HepG2 (cell line): Measurements from ENCODE around the gene SKIC2. TPM values are rescaled to one million over a fixed set of nuclear protein-coding genes. Genes with fewer than 3 reads are reported as not detected.

Experiments
- ATAC-seq: fragments of 200-7000 bp; cut with Tn5 transposase; 3 replicates; pipeline ENCODE4 v1.9.1; 2020; ENCODE audit warnings: mild to moderate bottlenecking, moderate library complexity
- BruUV-seq: library from RNA; stranded (reverse); fragments of 400-500 nt; replicated peaks from 2 replicates; lab custom pipeline; 2021; lab: Mats Ljungman, UMichigan
- CTCF ChIA-PET: fragments of 300-600 bp; formaldehyde crosslinking; extraction: SDS; loops from one replicate; lab custom pipeline; 2021; ENCODE audit warnings: low total read pairs, inconsistent platforms, low intra/inter-chr PET ratio; lab: Yijun Ruan, JAX
- POLR2A ChIA-PET: fragments of 350-600 bp; sonication (Branson Sonifier 250); formaldehyde crosslinking; loops from one replicate; lab custom pipeline; 2020; ENCODE audit warnings: antibody characterized with exemption, inconsistent platforms; lab: Yijun Ruan, JAX
- DNase-seq: peaks from one replicate; pipeline ENCODE4 v3.0.0-alpha.2; 2015; ENCODE audit warnings: low spot score
- FAIRE-seq: peaks from 3 replicates; lab custom pipeline; 2011; peaks lifted over from hg19 to GRCh38; lab: Jason Lieb, UNC
- H2AFZ ChIP-seq: one replicate; pipeline ENCODE4 v1.6.1; 2011; ENCODE audit warnings: low read length, inconsistent platforms
- H3K27ac ChIP-seq: fragments of 300-600 bp; 3 replicates; pipeline ENCODE4 v1.8.0; 2011; ENCODE audit warnings: mixed run types, mild to moderate bottlenecking, mixed read lengths, low read length, inconsistent platforms; ENCODE audit not compliant: insufficient read depth; ENCODE audit errors: extremely low read length
- H3K27me3 ChIP-seq, 2 experiments: fragments of 200-600 bp in 1 of 2; 2 replicates in 1 of 2; 3 replicates in 1 of 2; pipeline versions ENCODE4 v1.6.0 to v1.8.0; 2011; ENCODE audit warnings: low read length in 2 of 2, mild to moderate bottlenecking in 2 of 2, moderate library complexity in 2 of 2, inconsistent platforms in 1 of 2; ENCODE audit not compliant: insufficient read depth in 2 of 2, control insufficient read depth in 1 of 2
- H3K36me3 ChIP-seq, 2 experiments: fragments of 200-600 bp in 1 of 2; replicated peaks in 1 of 2; 2 replicates in 1 of 2; 3 replicates in 1 of 2; pipeline versions ENCODE4 v1.5.1 to v1.8.0; 2011; ENCODE audit warnings: low read length in 2 of 2, inconsistent platforms in 1 of 2; ENCODE audit not compliant: insufficient read depth in 2 of 2, control insufficient read depth in 1 of 2
- H3K4me1 ChIP-seq: 2 replicates; pipeline ENCODE4 v1.5.1; 2012; ENCODE audit warnings: low read length, inconsistent platforms; ENCODE audit not compliant: insufficient read depth
- H3K4me2 ChIP-seq: 2 replicates; pipeline ENCODE4 v1.6.0; 2011; ENCODE audit warnings: low read depth, low read length, inconsistent platforms
- H3K4me3 ChIP-seq, 3 experiments: fragments of 200-600 bp in 1 of 3; sonication (generic), shearing (Covaris generic) in 1 of 3; replicated peaks in 1 of 3; 2 replicates each; pipeline ENCODE4 v1.5.1; 2011 to 2016; ENCODE audit warnings: low read length in 3 of 3, inconsistent platforms in 2 of 3, low read depth in 2 of 3, mild to moderate bottlenecking in 2 of 3, control low read depth in 1 of 3, mixed read lengths in 1 of 3; ENCODE audit not compliant: insufficient read depth in 1 of 3
- H3K79me2 ChIP-seq: one replicate; pipeline ENCODE4 v1.6.1; 2011; ENCODE audit warnings: low read length, inconsistent platforms; ENCODE audit not compliant: insufficient read depth
- H3K9ac ChIP-seq: 2 replicates; pipeline ENCODE4 v1.6.0; 2011; ENCODE audit warnings: mild to moderate bottlenecking, low read depth, low read length, inconsistent platforms; ENCODE audit not compliant: insufficient read depth
- H3K9me3 ChIP-seq: 2 replicates; pipeline ENCODE4 v1.5.1; 2012; ENCODE audit warnings: mild to moderate bottlenecking, low read length
- H4K20me1 ChIP-seq: 2 replicates; pipeline ENCODE4 v1.6.0; 2011; ENCODE audit warnings: inconsistent platforms, mild to moderate bottlenecking, low read length, moderate library complexity; ENCODE audit not compliant: insufficient read depth
- CEBPB ChIP-seq: IDR thresholded peaks from 2 replicates; pipeline ENCODE4 v1.6.1; 2011; ENCODE audit warnings: low read depth, low read length, improper control_type of control experiment, borderline replicate concordance
- MTA1 ChIP-seq: sonication (generic); formaldehyde crosslinking; IDR thresholded peaks from 2 replicates; pipeline ENCODE4 v1.4.0; 2020; ENCODE audit warnings: missing genetic modification reagents, mild to moderate bottlenecking, borderline replicate concordance
- NFAT5 ChIP-seq: sonication (generic); formaldehyde crosslinking; IDR thresholded peaks from 2 replicates; pipeline ENCODE4 v1.4.0; 2020; ENCODE audit warnings: missing genetic modification reagents
- PBX2 ChIP-seq: IDR thresholded peaks from 2 replicates; pipeline ENCODE4 v1.6.1; 2016; ENCODE audit warnings: control low read depth
- RBFOX2 ChIP-seq: fragments of 200-400 bp; formaldehyde crosslinking; IDR thresholded peaks from 2 replicates; pipeline ENCODE4 v1.6.1; 2017; ENCODE audit warnings: low read depth, mild to moderate bottlenecking, low read length
- SMAD1 ChIP-seq: sonication (generic); formaldehyde crosslinking; IDR thresholded peaks from 2 replicates; pipeline ENCODE4 v1.4.0; 2020; ENCODE audit warnings: missing genetic modification reagents, low read depth, mild to moderate bottlenecking, borderline replicate concordance
- SRY ChIP-seq: sonication (generic); formaldehyde crosslinking; IDR thresholded peaks from 2 replicates; pipeline ENCODE4 v1.8.0; 2022; ENCODE audit warnings: mild to moderate bottlenecking, missing genetic modification reagents
- U2AF2 ChIP-seq: fragments of 200-400 bp; formaldehyde crosslinking; IDR thresholded peaks from 2 replicates; pipeline ENCODE4 v1.6.1; 2017; ENCODE audit warnings: low read depth, mild to moderate bottlenecking, low read length
- WGBS: methylation state at CpG from one replicate; pipeline ENCODE4 v1.1.6; 2017; ENCODE audit warnings: low lambda C conversion rate; 5-methylcytosine and 5-hydroxymethylcytosine counted together
- in situ Hi-C: cut with HindIII; loops from 2 replicates; pipeline ENCODE4 v1.10.0; 2017; ENCODE audit warnings: low pct_unique_long_range_greater_than_20kb; ENCODE audit not compliant: extremely low pct_ligation_motif_present
- intact Hi-C: fragments of 100-400 bp; cut with micrococcal nuclease; formaldehyde crosslinking; loops from one replicate; pipeline ENCODE4 v1.10.0; 2022; ENCODE audit not compliant: unreplicated experiment
- polyA plus RNA-seq, 8 experiments: library from polyadenylated mRNA; depleted of rRNA in 3 of 8; stranded (reverse) in 7 of 8; unstranded in 1 of 8; fragments of >200 nt; fragmentation: Illumina TruSeq in 4 of 8; extraction: Trizol in 4 of 8; gene quantifications; 2 replicates each; pipeline versions ENCODE4 v1.2.1 to v1.2.3, GENCODE V29; 2011 to 2016; ENCODE audit warnings: low read depth in 4 of 8, missing spikeins in 1 of 8, mixed read lengths in 1 of 8; ENCODE audit not compliant: insufficient read depth in 1 of 8
- total RNA-seq, 5 experiments: library from RNA; depleted of rRNA; stranded (reverse); fragments of >200 nt; fragmentation: Illumina TruSeq; extraction: Trizol; gene quantifications; 2 replicates each; pipeline ENCODE4 v1.2.3, GENCODE V29; 2016; ENCODE audit warnings: low read depth in 1 of 5

Gene SKIC2
- total and polyA plus RNA-seq, 2 of the 13 experiments (the other 11 are each of a cell fraction or from before 2014, with no cell fraction given): 67.1 to 68.4 TPM

- Histone ChIP-seq H3K27me3 (no peaks in the 10 kb centered on the region; a peak in 1 of 5 replicates), H3K36me3 (peaks cover 50 to 76% of the 10 kb centered on the region in 2 experiments), H2AFZ (no peak overlapping the region), H3K9me3 (no peaks in the 10 kb centered on the region), H3K4me1 (peaks cover 17% of the 10 kb centered on the region), H3K4me2 (no peak overlapping the region)
- intact Hi-C loops: no loop called here
- no TSS peak for BruUV-seq
- POLR2A ChIA-PET: interaction anchor here (6.1 kb wide), 1 partner anchor 7 kb away, joined by 142 read pairs; the partner anchor contains the start of genes NELFE and SKIC2
- CTCF ChIA-PET: no interaction called here
- DNase-seq: no peak
- TF ChIP-seq CEBPB (peak; percentile 74), PBX2 (CRISPR knock-in tag) (no peak), RBFOX2 (peak; percentile 59; the same call in 1 of the 2 replicates), MTA1 (0 out of 2 replicates have a peak, but pooled peaks have one; percentile 27)
- TF ChIP-seq, all 625 proteins: peak for 3
- no peak overlapping the region for H3K4me3 ChIP-seq
- no peak for ATAC-seq
- no peak overlapping the region for H3K9ac ChIP-seq
- FAIRE-seq: no peak
- H3K27ac ChIP-seq: no peak overlapping the region
- H3K79me2 ChIP-seq: peaks cover 8% of the 10 kb centered on the region
- in situ Hi-C loops: no loop called here
- H4K20me1 ChIP-seq: no peaks in the 10 kb centered on the region
- WGBS: 96% methylated on average over 10 of the region's 10 CpGs
Measured at GRCh38 chr6:31966997-31967925, 8.3 kb downstream of the SKIC2 start.

- 95% methylated on average over 3 of the region's 3 CpGs for WGBS
- CTCF ChIA-PET: no interaction called here
- peaks cover 11% of the 10 kb centered on the region for H3K79me2 ChIP-seq
- no peak overlapping the region for H2AFZ ChIP-seq
- H3K27me3 ChIP-seq: no peaks in the 10 kb centered on the region; a peak in 1 of 5 replicates
- H3K4me2 ChIP-seq: no peak overlapping the region
- POLR2A ChIA-PET: interaction anchor here (0.5 to 6.1 kb wide), 3 partner anchors 8 to 329 kb away, joined by 3 to 142 read pairs (median 3); partner anchors contain the start of genes NELFE and SKIC2
- H3K9me3 ChIP-seq: no peaks in the 10 kb centered on the region
- in situ Hi-C loops (no loop called here), intact Hi-C loops (no loop called here)
- no peak overlapping the region for H3K9ac ChIP-seq
- BruUV-seq: no TSS peak
- no peak overlapping the region for H3K27ac ChIP-seq
- H3K4me1 ChIP-seq: peaks cover 20% of the 10 kb centered on the region
- H3K4me3 ChIP-seq: no peak overlapping the region
- peaks cover 46 to 70% of the 10 kb centered on the region in 2 experiments for H3K36me3 ChIP-seq
- FAIRE-seq (no peak), ATAC-seq (no peak), DNase-seq (no peak)
- no peaks in the 10 kb centered on the region for H4K20me1 ChIP-seq
- TF ChIP-seq NFAT5 (CRISPR knock-in tag): no peak
- TF ChIP-seq U2AF2: no peak
- no peak for TF ChIP-seq SRY (CRISPR knock-in tag)
- TF ChIP-seq SMAD1: no peak
Measured at GRCh38 chr6:31967926-31968320, 8.9 kb downstream of the SKIC2 start.
